ENCODE data around the gene FIBP. TPM values are rescaled to one million over a fixed set of nuclear protein-coding genes. Genes with fewer than 3 reads are reported as not detected.

FIBP gene
- total RNA-seq, 2 experiments from 2014 or later: 19.1 to 19.9 TPM

DNA sequence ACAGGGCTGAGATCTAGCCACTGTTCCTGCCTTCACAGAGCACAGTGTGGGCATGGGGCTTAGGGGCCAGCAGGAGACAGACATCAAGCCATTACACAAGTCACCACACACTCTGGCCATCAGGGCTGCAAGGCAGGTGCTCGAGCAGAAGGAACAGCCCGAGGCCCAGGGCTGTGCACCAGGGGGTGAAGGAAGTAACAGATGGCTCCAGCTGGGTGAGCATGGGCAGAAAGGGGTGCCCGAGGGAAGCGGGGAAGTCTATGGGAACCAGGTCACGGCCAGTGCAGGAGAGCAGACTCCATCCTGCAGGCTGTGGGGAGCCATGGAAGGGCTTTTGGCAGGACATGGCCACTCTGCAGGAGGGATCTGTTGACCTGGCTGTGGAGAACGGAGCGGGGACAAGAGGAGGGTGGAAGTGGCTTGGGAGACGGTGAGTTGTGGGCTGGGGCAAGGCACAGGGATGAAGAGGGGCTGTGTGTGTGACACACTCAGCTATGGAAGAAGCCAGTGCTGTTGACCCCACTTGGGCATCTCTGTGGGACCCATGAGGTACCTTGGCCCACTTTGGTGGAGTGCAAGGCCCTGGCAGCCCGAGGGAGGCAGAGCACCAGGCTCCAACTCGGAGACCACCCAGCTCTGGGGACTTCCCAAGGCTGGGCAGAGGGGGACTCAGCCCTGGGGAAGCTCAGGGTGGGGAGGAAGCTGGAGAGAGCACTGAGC is 27.0 kb upstream of the FIBP start:
- Mint-ChIP-seq H3K27ac (peak overlapping the region; percentile 75), H3K4me1 (ENCODE audit: low read depth) (peaks cover 31% of the 10 kb centered on the region), H3K4me3 (peak overlapping the region; percentile 69), H3K9me3 (no peaks in the 10 kb centered on the region), H3K36me3 (ENCODE audit: low read depth) (peaks cover 25% of the 10 kb centered on the region), H3K27me3 (no peaks in the 10 kb centered on the region)
- H3K27ac ChIP-seq (ENCODE audit: low read depth in 1 of 2, low read length in 2 of 2): no peak overlapping the region
- CTCF ChIA-PET: interaction anchor here (0.8 kb wide), 1 partner anchor 24 kb away, joined by 3 read pairs; the partner anchor contains the start of gene CCDC85B
- TF ChIP-seq, protein P1, sequence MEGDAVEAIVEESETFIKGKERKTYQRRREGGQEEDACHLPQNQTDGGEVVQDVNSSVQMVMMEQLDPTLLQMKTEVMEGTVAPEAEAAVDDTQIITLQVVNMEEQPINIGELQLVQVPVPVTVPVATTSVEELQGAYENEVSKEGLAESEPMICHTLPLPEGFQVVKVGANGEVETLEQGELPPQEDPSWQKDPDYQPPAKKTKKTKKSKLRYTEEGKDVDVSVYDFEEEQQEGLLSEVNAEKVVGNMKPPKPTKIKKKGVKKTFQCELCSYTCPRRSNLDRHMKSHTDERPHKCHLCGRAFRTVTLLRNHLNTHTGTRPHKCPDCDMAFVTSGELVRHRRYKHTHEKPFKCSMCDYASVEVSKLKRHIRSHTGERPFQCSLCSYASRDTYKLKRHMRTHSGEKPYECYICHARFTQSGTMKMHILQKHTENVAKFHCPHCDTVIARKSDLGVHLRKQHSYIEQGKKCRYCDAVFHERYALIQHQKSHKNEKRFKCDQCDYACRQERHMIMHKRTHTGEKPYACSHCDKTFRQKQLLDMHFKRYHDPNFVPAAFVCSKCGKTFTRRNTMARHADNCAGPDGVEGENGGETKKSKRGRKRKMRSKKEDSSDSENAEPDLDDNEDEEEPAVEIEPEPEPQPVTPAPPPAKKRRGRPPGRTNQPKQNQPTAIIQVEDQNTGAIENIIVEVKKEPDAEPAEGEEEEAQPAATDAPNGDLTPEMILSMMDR (IDR thresholded peaks at IDR 0.05): no peak
- intact Hi-C loops (cut with DNase I, micrococcal nuclease): loop anchor here in 1 of 2 experiments (5.0 kb wide), 1 partner anchor 137 kb away; the partner anchor contains the start of gene SF3B2
- no peaks in the 10 kb centered on the region for H3K27me3 ChIP-seq (ENCODE audit: control insufficient read depth in 1 of 2, insufficient read depth in 2 of 2, low read length in 2 of 2)
- POLR2A ChIA-PET: interaction anchor here (0.6 to 2.4 kb wide), 4 partner anchors 9 to 201 kb away, joined by 3 to 13 read pairs (median 3); partner anchors contain the start of genes CCDC85B and SART1
- DNase-seq (no peak), ATAC-seq (ENCODE audit: poor library complexity) (no peak)
- H3K36me3 ChIP-seq (ENCODE audit: insufficient read depth, low read length): peaks cover 16% of the 10 kb centered on the region
- no peak overlapping the region for H3K4me3 ChIP-seq (ENCODE audit: low read length)
- peaks cover 37% of the 10 kb centered on the region for H3K4me1 ChIP-seq (ENCODE audit: insufficient read depth, low read length)
- H3K9me3 ChIP-seq (ENCODE audit: control insufficient read depth in 1 of 2, insufficient read depth in 1 of 2, low read length in 2 of 2): no peaks in the 10 kb centered on the region

DNA sequence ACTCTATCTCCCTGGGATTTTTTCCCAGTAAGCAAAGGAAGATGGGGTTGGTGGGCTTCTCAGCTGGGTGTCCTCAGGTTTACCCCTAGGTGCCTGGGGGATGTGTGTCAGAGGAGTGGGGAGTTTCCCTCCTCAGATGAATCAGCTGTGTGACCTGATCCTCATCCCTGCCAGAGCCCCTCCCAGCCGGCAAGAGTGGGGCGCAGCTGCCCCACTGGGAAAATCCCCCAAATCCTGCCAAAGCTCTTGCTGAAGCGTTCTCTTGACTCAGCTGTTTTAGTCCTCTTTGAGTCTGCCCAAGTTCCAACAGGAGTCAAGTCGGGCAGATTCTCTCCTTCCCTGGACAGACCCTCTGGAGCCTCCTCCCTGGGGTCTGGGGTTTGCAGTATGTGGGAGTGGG is 24.6 kb upstream of the FIBP start:
- H3K27me3 ChIP-seq (ENCODE audit: control insufficient read depth in 1 of 2, insufficient read depth in 2 of 2, low read length in 2 of 2): no peaks in the 10 kb centered on the region
- Mint-ChIP-seq H3K27me3 (peaks cover 7% of the 10 kb centered on the region), H3K4me1 (ENCODE audit: low read depth) (peaks cover 31% of the 10 kb centered on the region), H3K9me3 (no peaks in the 10 kb centered on the region), H3K4me3 (no peak overlapping the region), H3K36me3 (ENCODE audit: low read depth) (peaks cover 12% of the 10 kb centered on the region), H3K27ac (no peak overlapping the region)
- DNase-seq (peak in 2 of 14 experiments; percentile 28 to 50), ATAC-seq (ENCODE audit: poor library complexity) (no peak)
- intact Hi-C loops (cut with DNase I, micrococcal nuclease): no loop called here
- CTCF ChIA-PET: interaction anchor here (1.8 kb wide), 1 partner anchor 25 kb away, joined by 3 read pairs; the partner anchor contains the start of gene FIBP
- H3K4me3 ChIP-seq (ENCODE audit: low read length): no peak overlapping the region
- H3K36me3 ChIP-seq (ENCODE audit: insufficient read depth, low read length): peaks cover 15% of the 10 kb centered on the region
- no peaks in the 10 kb centered on the region for H3K9me3 ChIP-seq (ENCODE audit: control insufficient read depth in 1 of 2, insufficient read depth in 1 of 2, low read length in 2 of 2)
- TF ChIP-seq, protein P1 (IDR thresholded peaks at IDR 0.05): no peak
- H3K27ac ChIP-seq (ENCODE audit: low read depth in 1 of 2, low read length in 2 of 2): no peak overlapping the region
- POLR2A ChIA-PET: interaction anchor here (1.0 to 4.8 kb wide), 2 partner anchors 12 to 23 kb away, joined by 3 to 28 read pairs; partner anchors contain the start of genes CCDC85B and FIBP
- H3K4me1 ChIP-seq (ENCODE audit: insufficient read depth, low read length): peaks cover 28% of the 10 kb centered on the region

- POLR2A ChIA-PET: interaction anchor here (1.0 to 4.8 kb wide), 2 partner anchors 11 to 22 kb away, joined by 3 to 28 read pairs; partner anchors contain the start of genes CCDC85B and FIBP
- Mint-ChIP-seq H3K4me3 (no peak overlapping the region), H3K36me3 (ENCODE audit: low read depth) (peaks cover 8% of the 10 kb centered on the region), H3K9me3 (no peaks in the 10 kb centered on the region), H3K27ac (no peak overlapping the region), H3K4me1 (ENCODE audit: low read depth) (peaks cover 26% of the 10 kb centered on the region), H3K27me3 (peaks cover 8% of the 10 kb centered on the region)
- H3K9me3 ChIP-seq (ENCODE audit: control insufficient read depth in 1 of 2, insufficient read depth in 1 of 2, low read length in 2 of 2): no peaks in the 10 kb centered on the region
- ATAC-seq (ENCODE audit: poor library complexity) (no peak), DNase-seq (no peak)
- intact Hi-C loops (cut with DNase I, micrococcal nuclease): no loop called here
- peaks cover 7% of the 10 kb centered on the region for H3K36me3 ChIP-seq (ENCODE audit: insufficient read depth, low read length)
- CTCF ChIA-PET: interaction anchor here (0.8 to 1.8 kb wide), 2 partner anchors 21 to 24 kb away, joined by 3 read pairs; partner anchors contain the start of genes CCDC85B and FIBP
- H3K27me3 ChIP-seq (ENCODE audit: control insufficient read depth in 1 of 2, insufficient read depth in 2 of 2, low read length in 2 of 2): no peaks in the 10 kb centered on the region
- TF ChIP-seq, protein P1 (IDR thresholded peaks at IDR 0.05): no peak
- no peak overlapping the region for H3K4me3 ChIP-seq (ENCODE audit: low read length)
- H3K4me1 ChIP-seq (ENCODE audit: insufficient read depth, low read length): peaks cover 19% of the 10 kb centered on the region
- H3K27ac ChIP-seq (ENCODE audit: low read depth in 1 of 2, low read length in 2 of 2): no peak overlapping the region
Observed at GRCh38 chr11:65911682-65912568, 23.7 kb upstream of the FIBP start.
